BE2C (cell line): Measurements from ENCODE around the gene LAMA3.

Experiments used
- DNase-seq: peaks from one replicate; pipeline ENCODE4 v3.0.0-alpha.2; 2020
- H3K27me3 ChIP-seq: fragments of 250-450 bp; sonication (Bioruptor Pico); 2 replicates; pipeline ENCODE4 v1.5.1; 2020; ENCODE audit warnings: mild to moderate bottlenecking
- H3K36me3 ChIP-seq: fragments of 250-450 bp; sonication (Bioruptor Pico); 2 replicates; pipeline ENCODE4 v1.5.1; 2020; ENCODE audit warnings: mild to moderate bottlenecking
- H3K4me1 ChIP-seq: fragments of 250-450 bp; sonication (Bioruptor Pico); 2 replicates; pipeline ENCODE4 v1.5.1; 2020
- H3K4me3 ChIP-seq: 2 replicates; pipeline ENCODE4 v1.5.1; 2011; ENCODE audit warnings: low read depth, low read length
- H3K9me3 ChIP-seq: fragments of 250-450 bp; sonication (Bioruptor Pico); 2 replicates; pipeline ENCODE4 v1.5.1; 2020
- CTCF ChIP-seq: IDR thresholded peaks from 2 replicates; pipeline ENCODE4 v1.5.1; 2012; ENCODE audit warnings: mild to moderate bottlenecking, low read depth, low read length

Gene LAMA3

GRCh38 chr18:23675896-23676295 lies 13.4 kb upstream of the LAMA3 start:
- H3K9me3 ChIP-seq: no peaks in the 10 kb centered on the region
- no peak overlapping the region for H3K4me3 ChIP-seq
- no peaks in the 10 kb centered on the region for H3K4me1 ChIP-seq
- TF ChIP-seq CTCF: no peak
- no peaks in the 10 kb centered on the region for H3K36me3 ChIP-seq
- DNase-seq: no peak
- no peaks in the 10 kb centered on the region for H3K27me3 ChIP-seq

GRCh38 chr18:23682045-23682444 lies 7.2 kb upstream of the LAMA3 start:
- Histone ChIP-seq H3K27me3 (no peaks in the 10 kb centered on the region), H3K36me3 (no peaks in the 10 kb centered on the region), H3K4me1 (no peaks in the 10 kb centered on the region), H3K4me3 (no peak overlapping the region), H3K9me3 (no peaks in the 10 kb centered on the region)
- TF ChIP-seq CTCF: no peak
- DNase-seq: no peak

GRCh38 chr18:23682472-23682871 lies 6.8 kb upstream of the LAMA3 start:
- DNase-seq: no peak
- no peaks in the 10 kb centered on the region for H3K27me3 ChIP-seq

GRCh38 chr18:23683155-23683554 lies 6.1 kb upstream of the LAMA3 start:
- Histone ChIP-seq H3K36me3 (no peaks in the 10 kb centered on the region), H3K9me3 (no peaks in the 10 kb centered on the region), H3K4me3 (no peak overlapping the region), H3K4me1 (no peaks in the 10 kb centered on the region), H3K27me3 (no peaks in the 10 kb centered on the region)
- no peak for TF ChIP-seq CTCF
- DNase-seq: no peak

More at GRCh38 chr18:23682472-23682871, 6.8 kb upstream of the LAMA3 start:
- Histone ChIP-seq H3K4me1 (no peaks in the 10 kb centered on the region), H3K4me3 (no peak overlapping the region), H3K36me3 (no peaks in the 10 kb centered on the region), H3K9me3 (no peaks in the 10 kb centered on the region)
- no peak for TF ChIP-seq CTCF

- Histone ChIP-seq H3K4me3 (no peak overlapping the region), H3K4me1 (no peaks in the 10 kb centered on the region)
- no peak for DNase-seq
These were observed 5.6 kb upstream of the LAMA3 start for GRCh38 chr18:23683671-23684070.

More at GRCh38 chr18:23683671-23684070, 5.6 kb upstream of the LAMA3 start:
- Histone ChIP-seq H3K9me3 (no peaks in the 10 kb centered on the region), H3K27me3 (peaks cover 3% of the 10 kb centered on the region), H3K36me3 (no peaks in the 10 kb centered on the region)
- no peak for TF ChIP-seq CTCF
